HCT116 (cell line): ENCODE measurements around the gene DNMT3B. TPM values are rescaled to one million over a fixed set of nuclear protein-coding genes. Genes with fewer than 3 reads are reported as not detected.

Experiments used
- ATAC-seq: fragments of 200-7000 bp; cut with Tn5 transposase; 2 replicates; pipeline ENCODE4 v1.9.1; 2020; ENCODE audit warnings: mild to moderate bottlenecking, moderate library complexity
- BruUV-seq: library from RNA; stranded (reverse); fragments of 400-500 nt; replicated peaks from 2 replicates; lab custom pipeline; 2021; lab: Mats Ljungman, UMichigan
- CTCF ChIA-PET: fragments of 300-600 bp; sonication (Branson Sonifier 250); formaldehyde crosslinking; loops from one replicate; lab custom pipeline; 2021; ENCODE audit warnings: antibody characterized with exemption; lab: Charles Lee
- POLR2A ChIA-PET: fragments of 300-600, 350-600 bp; sonication (Branson Sonifier 250); formaldehyde crosslinking; loops from one replicate; lab custom pipeline; 2021; ENCODE audit warnings: antibody characterized with exemption; lab: Charles Lee
- RAD21 ChIA-PET, 2 experiments: fragments of 300-600 bp; sonication (Branson Sonifier 250); formaldehyde crosslinking; loops; one replicate each; lab custom pipeline; 2023; ENCODE audit warnings: low total read pairs in 2 of 2; ENCODE audit not compliant: uncharacterized antibody in 2 of 2, unreplicated experiment in 2 of 2, low non-redundant PET in 1 of 2; lab: Charles Lee
- DNase-seq: peaks from one replicate; pipeline ENCODE4 v3.0.0-alpha.2; 2010; ENCODE audit warnings: low read depth, low spot score
- H2AFZ ChIP-seq: fragments of 200-600 bp; shearing (Covaris generic), sonication (generic); 2 replicates; pipeline ENCODE4 v1.6.1; 2017; ENCODE audit warnings: low read depth, mixed run types, mixed read lengths, antibody characterized with exemption, low read length; ENCODE audit not compliant: poor library complexity, severe bottlenecking
- H3K27ac ChIP-seq: 2 replicates; pipeline ENCODE4 v1.5.1; 2012; ENCODE audit warnings: low read depth, low read length
- H3K27me3 ChIP-seq: fragments of 200-600 bp; sonication (generic); 2 replicates; pipeline ENCODE4 v1.6.1; 2016; ENCODE audit warnings: mixed run types, low read length, mixed read lengths; ENCODE audit not compliant: insufficient read depth
- H3K36me3 ChIP-seq, 2 experiments: fragments of 200-500 bp in 1 of 2; fragments of 200-600 bp in 1 of 2; sonication (Bioruptor generic) in 1 of 2; sonication (generic) in 1 of 2; 2 replicates each; pipeline versions ENCODE4 v1.5.1 to v1.6.1; 2014 to 2016; ENCODE audit warnings: low read length in 2 of 2, inconsistent platforms in 1 of 2, mixed read lengths in 1 of 2, mixed run types in 1 of 2; ENCODE audit not compliant: insufficient read depth in 2 of 2, control insufficient read depth in 1 of 2
- H3K4me1 ChIP-seq, 2 experiments: fragments of 200-600 bp in 1 of 2; sonication (generic) in 1 of 2; 2 replicates each; pipeline versions ENCODE4 v1.5.1 to v1.6.1; 2012 to 2017; ENCODE audit warnings: low read length in 2 of 2, inconsistent platforms in 1 of 2, mild to moderate bottlenecking in 1 of 2, mixed read lengths in 1 of 2, mixed run types in 1 of 2, moderate library complexity in 1 of 2; ENCODE audit not compliant: insufficient read depth in 2 of 2, control insufficient read depth in 1 of 2
- H3K4me2 ChIP-seq: fragments of 200-600 bp; sonication (generic); 2 replicates; pipeline ENCODE4 v1.6.1; 2017; ENCODE audit warnings: mixed run types, low read length, mixed read lengths
- H3K4me3 ChIP-seq, 2 experiments: fragments of 200-600 bp in 1 of 2; sonication (generic) in 1 of 2; replicated peaks in 1 of 2; 2 replicates each; pipeline ENCODE4 v1.5.1; 2011 to 2016; ENCODE audit warnings: low read length in 2 of 2, control low read depth in 1 of 2, low read depth in 1 of 2, mild to moderate bottlenecking in 1 of 2, mixed read lengths in 1 of 2, mixed run types in 1 of 2
- H3K79me2 ChIP-seq: fragments of 200-600 bp; sonication (generic); 2 replicates; pipeline ENCODE4 v1.6.1; 2017; ENCODE audit warnings: mild to moderate bottlenecking, mixed run types, low read length, moderate library complexity, mixed read lengths; ENCODE audit not compliant: insufficient read depth
- H3K9ac ChIP-seq: fragments of 200-600 bp; sonication (generic); 2 replicates; pipeline ENCODE4 v1.6.1; 2016; ENCODE audit warnings: low read length, mixed read lengths
- H3K9me2 ChIP-seq: fragments of 200-600 bp; sonication (generic), shearing (Covaris generic); 2 replicates; pipeline ENCODE4 v1.6.1; 2017; ENCODE audit warnings: mixed run types, mild to moderate bottlenecking, moderate library complexity; ENCODE audit not compliant: insufficient read depth
- H3K9me3 ChIP-seq, 2 experiments: fragments of 200-500 bp in 1 of 2; fragments of 200-600 bp in 1 of 2; sonication (Bioruptor generic) in 1 of 2; sonication (generic) in 1 of 2; 2 replicates each; pipeline ENCODE4 v1.6.1; 2014 to 2017; ENCODE audit warnings: low read length in 2 of 2, mixed read lengths in 2 of 2, inconsistent platforms in 1 of 2, low read depth in 1 of 2, mild to moderate bottlenecking in 1 of 2, mixed run types in 1 of 2, moderate library complexity in 1 of 2; ENCODE audit not compliant: control insufficient read depth in 1 of 2, insufficient read depth in 1 of 2
- H4K20me1 ChIP-seq: fragments of 200-600 bp; sonication (generic), shearing (Covaris generic); 2 replicates; pipeline ENCODE4 v1.6.1; 2017; ENCODE audit warnings: mixed run types, mild to moderate bottlenecking, moderate library complexity; ENCODE audit not compliant: insufficient read depth
- CBX3 ChIP-seq: IDR thresholded peaks from 2 replicates; pipeline ENCODE4 v1.6.1; 2012; ENCODE audit warnings: low read depth
- EGR1 ChIP-seq: IDR thresholded peaks from 2 replicates; pipeline ENCODE4 v1.6.1; 2012; ENCODE audit warnings: low read depth
- ELF1 ChIP-seq: IDR thresholded peaks from 2 replicates; pipeline ENCODE4 v1.6.1; 2012; ENCODE audit warnings: low read depth, borderline replicate concordance
- EZH2 ChIP-seq: fragments of 200-600 bp; sonication (generic); IDR thresholded peaks from 2 replicates; pipeline ENCODE4 v1.6.1; 2017; ENCODE audit warnings: antibody characterized with exemption, mixed run types
- EZH2phosphoT487 ChIP-seq: fragments of 200-600 bp; IDR thresholded peaks from 2 replicates; pipeline ENCODE4 v1.6.1; 2018; ENCODE audit warnings: antibody characterized with exemption, borderline replicate concordance
- FOSL1 ChIP-seq: IDR thresholded peaks from 2 replicates; pipeline ENCODE4 v1.6.1; 2012; ENCODE audit warnings: low read depth
- JUND ChIP-seq: IDR thresholded peaks from 2 replicates; pipeline ENCODE4 v1.6.1; 2012
- MAX ChIP-seq: IDR thresholded peaks from 2 replicates; pipeline ENCODE4 v1.6.1; 2012
- POLR2A ChIP-seq: IDR thresholded peaks from 2 replicates; pipeline ENCODE4 v1.7.0; 2011; ENCODE audit warnings: borderline replicate concordance; ENCODE audit not compliant: insufficient read depth, insufficient read length; ENCODE audit errors: extremely low read depth
- POLR2AphosphoS5 ChIP-seq: IDR thresholded peaks from 2 replicates; pipeline ENCODE4 v1.6.1; 2011; ENCODE audit warnings: mild to moderate bottlenecking, low read depth, low read length, moderate library complexity
- RAD21 ChIP-seq: IDR thresholded peaks from 2 replicates; pipeline ENCODE4 v1.6.1; 2012; ENCODE audit warnings: low read depth, mild to moderate bottlenecking
- SIN3A ChIP-seq: IDR thresholded peaks from 2 replicates; pipeline ENCODE4 v1.6.1; 2012; ENCODE audit warnings: low read depth
- SP1 ChIP-seq: IDR thresholded peaks from 2 replicates; pipeline ENCODE4 v1.6.1; 2012; ENCODE audit warnings: low read depth
- SRF ChIP-seq: IDR thresholded peaks from 2 replicates; pipeline ENCODE4 v1.6.1; 2012; ENCODE audit warnings: low read depth
- TCF7L2 ChIP-seq: IDR thresholded peaks from 2 replicates; pipeline ENCODE4 v1.7.0; 2011; ENCODE audit warnings: borderline replicate concordance, inconsistent platforms; ENCODE audit not compliant: insufficient read depth, insufficient read length; ENCODE audit errors: extremely low read depth
- ZBTB33 ChIP-seq: IDR thresholded peaks from 2 replicates; pipeline ENCODE4 v1.6.1; 2011; ENCODE audit warnings: mild to moderate bottlenecking, low read length, moderate library complexity; ENCODE audit not compliant: insufficient replicate concordance; ENCODE audit errors: extremely low read depth
- ZNF274 ChIP-seq: fragments of 200-500 bp; sonication (Bioruptor generic); IDR thresholded peaks from 2 replicates; pipeline ENCODE4 v1.6.1; 2014; ENCODE audit warnings: mild to moderate bottlenecking, low read depth, low read length, inconsistent platforms
- intact Hi-C: fragments of 100-400 bp; cut with micrococcal nuclease; formaldehyde crosslinking; loops from 2 replicates; pipeline ENCODE4 v1.10.0; 2022
- total RNA-seq: library from RNA; stranded (reverse); gene quantifications from one replicate; pipeline ENCODE4 v1.2.1, GENCODE V29; 2021; ENCODE audit not compliant: unreplicated experiment
- TF ChIP-seq, protein P1 (sequence below), 3 experiments: fragments of 200-600 bp in 1 of 3; sonication (generic) in 1 of 3; IDR thresholded peaks in 2 of 3; conservative IDR thresholded peaks in 1 of 3; 2 replicates each; pipeline ENCODE4 v1.5.1; 2012 to 2017; ENCODE audit warnings: low read depth in 2 of 3, low read length in 2 of 3, antibody characterized with exemption in 1 of 3, borderline replicate concordance in 1 of 3, control low read depth in 1 of 3, mild to moderate bottlenecking in 1 of 3, mixed read lengths in 1 of 3, mixed run types in 1 of 3, moderate library complexity in 1 of 3; ENCODE audit not compliant: insufficient read depth in 1 of 3
- TF ChIP-seq, protein P2 (sequence below): IDR thresholded peaks from 2 replicates; pipeline ENCODE4 v1.6.1; 2012; ENCODE audit warnings: low read depth

DNMT3B gene
- total RNA-seq, 1 experiment from 2014 or later: 22.2 TPM

- ATAC-seq (no peak), DNase-seq (no peak)
- RAD21 ChIA-PET: no interaction called here
- Histone ChIP-seq H3K79me2 (no peaks in the 10 kb centered on the region), H3K9me3 (no peaks in the 10 kb centered on the region), H3K9me2 (no peaks in the 10 kb centered on the region), H3K36me3 (peaks cover 8 to 40% of the 10 kb centered on the region in 2 experiments; a peak in 3 of 4 replicates), H3K4me1 (no peaks in the 10 kb centered on the region), H3K4me3 (no peak overlapping the region), H3K27ac (no peak overlapping the region)
- no TSS peak for BruUV-seq
- TF ChIP-seq ZBTB33: no peak
- no peak for TF ChIP-seq ZNF274
- TF ChIP-seq EZH2: no peak
- no peak for TF ChIP-seq SRF
- no peak for TF ChIP-seq SP1
- TF ChIP-seq RAD21: no peak
- no peak for TF ChIP-seq EZH2phosphoT487
- no peak for TF ChIP-seq EGR1
- TF ChIP-seq POLR2AphosphoS5: no peak
- no peak for TF ChIP-seq CBX3
- TF ChIP-seq, protein P1, sequence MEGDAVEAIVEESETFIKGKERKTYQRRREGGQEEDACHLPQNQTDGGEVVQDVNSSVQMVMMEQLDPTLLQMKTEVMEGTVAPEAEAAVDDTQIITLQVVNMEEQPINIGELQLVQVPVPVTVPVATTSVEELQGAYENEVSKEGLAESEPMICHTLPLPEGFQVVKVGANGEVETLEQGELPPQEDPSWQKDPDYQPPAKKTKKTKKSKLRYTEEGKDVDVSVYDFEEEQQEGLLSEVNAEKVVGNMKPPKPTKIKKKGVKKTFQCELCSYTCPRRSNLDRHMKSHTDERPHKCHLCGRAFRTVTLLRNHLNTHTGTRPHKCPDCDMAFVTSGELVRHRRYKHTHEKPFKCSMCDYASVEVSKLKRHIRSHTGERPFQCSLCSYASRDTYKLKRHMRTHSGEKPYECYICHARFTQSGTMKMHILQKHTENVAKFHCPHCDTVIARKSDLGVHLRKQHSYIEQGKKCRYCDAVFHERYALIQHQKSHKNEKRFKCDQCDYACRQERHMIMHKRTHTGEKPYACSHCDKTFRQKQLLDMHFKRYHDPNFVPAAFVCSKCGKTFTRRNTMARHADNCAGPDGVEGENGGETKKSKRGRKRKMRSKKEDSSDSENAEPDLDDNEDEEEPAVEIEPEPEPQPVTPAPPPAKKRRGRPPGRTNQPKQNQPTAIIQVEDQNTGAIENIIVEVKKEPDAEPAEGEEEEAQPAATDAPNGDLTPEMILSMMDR (IDR thresholded peaks at IDR 0.05 in 2 of 3, conservative IDR thresholded peaks at IDR 0.05 in 1 of 3; ENCODE audit: borderline replicate concordance in 1 of 3, insufficient read depth in 1 of 3, low read depth in 2 of 3, low read length in 2 of 3): no peak
- TF ChIP-seq SIN3A: no peak
- no peak for TF ChIP-seq ELF1
- no peak for TF ChIP-seq FOSL1
- TF ChIP-seq JUND: no peak
- TF ChIP-seq TCF7L2: no peak
- TF ChIP-seq, protein P2, sequence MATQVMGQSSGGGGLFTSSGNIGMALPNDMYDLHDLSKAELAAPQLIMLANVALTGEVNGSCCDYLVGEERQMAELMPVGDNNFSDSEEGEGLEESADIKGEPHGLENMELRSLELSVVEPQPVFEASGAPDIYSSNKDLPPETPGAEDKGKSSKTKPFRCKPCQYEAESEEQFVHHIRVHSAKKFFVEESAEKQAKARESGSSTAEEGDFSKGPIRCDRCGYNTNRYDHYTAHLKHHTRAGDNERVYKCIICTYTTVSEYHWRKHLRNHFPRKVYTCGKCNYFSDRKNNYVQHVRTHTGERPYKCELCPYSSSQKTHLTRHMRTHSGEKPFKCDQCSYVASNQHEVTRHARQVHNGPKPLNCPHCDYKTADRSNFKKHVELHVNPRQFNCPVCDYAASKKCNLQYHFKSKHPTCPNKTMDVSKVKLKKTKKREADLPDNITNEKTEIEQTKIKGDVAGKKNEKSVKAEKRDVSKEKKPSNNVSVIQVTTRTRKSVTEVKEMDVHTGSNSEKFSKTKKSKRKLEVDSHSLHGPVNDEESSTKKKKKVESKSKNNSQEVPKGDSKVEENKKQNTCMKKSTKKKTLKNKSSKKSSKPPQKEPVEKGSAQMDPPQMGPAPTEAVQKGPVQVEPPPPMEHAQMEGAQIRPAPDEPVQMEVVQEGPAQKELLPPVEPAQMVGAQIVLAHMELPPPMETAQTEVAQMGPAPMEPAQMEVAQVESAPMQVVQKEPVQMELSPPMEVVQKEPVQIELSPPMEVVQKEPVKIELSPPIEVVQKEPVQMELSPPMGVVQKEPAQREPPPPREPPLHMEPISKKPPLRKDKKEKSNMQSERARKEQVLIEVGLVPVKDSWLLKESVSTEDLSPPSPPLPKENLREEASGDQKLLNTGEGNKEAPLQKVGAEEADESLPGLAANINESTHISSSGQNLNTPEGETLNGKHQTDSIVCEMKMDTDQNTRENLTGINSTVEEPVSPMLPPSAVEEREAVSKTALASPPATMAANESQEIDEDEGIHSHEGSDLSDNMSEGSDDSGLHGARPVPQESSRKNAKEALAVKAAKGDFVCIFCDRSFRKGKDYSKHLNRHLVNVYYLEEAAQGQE: no peak
- no peak for TF ChIP-seq POLR2A
- TF ChIP-seq MAX: no peak
- TF ChIP-seq, all 23 proteins: peak for 0
- H3K27me3 ChIP-seq: no peaks in the 10 kb centered on the region
- ChIA-PET CTCF (no interaction called here), POLR2A (no interaction called here)
- intact Hi-C loops: no loop called here
- no peak overlapping the region for H3K9ac ChIP-seq
- no peak overlapping the region for H3K4me2 ChIP-seq
- H2AFZ ChIP-seq: no peak overlapping the region
- no peaks in the 10 kb centered on the region for H4K20me1 ChIP-seq
Observed at GRCh38 chr20:32807706-32808105, 45.5 kb downstream of the DNMT3B start.
